ENCODE measurements around the gene ATP6AP1.

GRCh38 chrX:154470434-154470833 is 42.0 kb downstream of the ATP6AP1 start:
- TF ChIP-seq CTCF (IDR thresholded peaks at IDR 0.05) (no peak), POLR2A (IDR thresholded peaks at IDR 0.05) (no peak), POLR2AphosphoS5 (IDR thresholded peaks at IDR 0.05) (no peak)

Measured in upper lobe of left lung (tissue), 4 donors.